ENCODE results near the gene CREG2. TPM values are rescaled to one million over a fixed set of nuclear protein-coding genes. Genes with fewer than 3 reads are reported as not detected.

CREG2 gene
- total and polyA plus RNA-seq, 2 experiments from 2014 or later, result 1.7 to 2.6 TPM

- ATAC-seq, result no peak
- peaks cover 2% of the 10 kb centered on the region; the same call in 1 of the 2 replicates for H3K4me1 ChIP-seq (ENCODE audit: insufficient read depth)
- H3K4me1 Mint-ChIP-seq, result peaks cover 15% of the 10 kb centered on the region
These were observed 86.5 kb downstream of the CREG2 start for GRCh38 chr2:101300836-101301235.

GRCh38 chr2:101300164-101300563 is 87.1 kb downstream of the CREG2 start:
- H3K27me3 ChIP-seq (ENCODE audit: insufficient read depth), result no peaks in the 10 kb centered on the region
- TF ChIP-seq JUNB (IDR thresholded peaks at IDR 0.05; ENCODE audit: unreplicated experiment), result no peak
- no peak for TF ChIP-seq EZH2 (IDR thresholded peaks at IDR 0.05; ENCODE audit: low read depth, unreplicated experiment)
- no peak for TF ChIP-seq STAT1 (IDR thresholded peaks at IDR 0.05; ENCODE audit: unreplicated experiment)
- TF ChIP-seq POLR2AphosphoS5 (IDR thresholded peaks at IDR 0.05; ENCODE audit: low read depth), result no peak
- TF ChIP-seq ZNF331 (CRISPR knock-in tag; IDR thresholded peaks at IDR 0.05; ENCODE audit: low read depth), result no peak
- no peak for TF ChIP-seq CREB1 (CRISPR knock-in tag; IDR thresholded peaks at IDR 0.05; ENCODE audit: low read depth)
- TF ChIP-seq ZNF114 (CRISPR knock-in tag; IDR thresholded peaks at IDR 0.05), result no peak
- TF ChIP-seq ZNF462 (CRISPR knock-in tag; IDR thresholded peaks at IDR 0.05), result no peak
- no peak for TF ChIP-seq NANOG (IDR thresholded peaks at IDR 0.05; ENCODE audit: borderline replicate concordance)
- TF ChIP-seq EZH2phosphoT487 (IDR thresholded peaks at IDR 0.05; ENCODE audit: unreplicated experiment), result no peak
- no peak for TF ChIP-seq REST (IDR thresholded peaks at IDR 0.05; ENCODE audit: unreplicated experiment)

More at GRCh38 chr2:101300836-101301235, 86.5 kb downstream of the CREG2 start:
- DNase-seq (ENCODE audit: low spot score), result no peak
- Histone ChIP-seq H2AFZ (no peak overlapping the region), H3K4me3 (no peak overlapping the region), H3K4me2 (no peak overlapping the region), H3K9me2 (ENCODE audit: insufficient read depth) (no peaks in the 10 kb centered on the region), H3F3A (replicated peaks; ENCODE audit: low read depth) (peaks cover 4% of the 10 kb centered on the region; the same call in 1 of the 2 replicates), H3K36me3 (ENCODE audit: insufficient read depth) (0 out of 2 replicates have a peak, but pooled peaks cover 3% of the 10 kb centered on the region), H3K79me2 (replicated peaks; ENCODE audit: insufficient read depth) (peaks cover 98% of the 10 kb centered on the region), H3K27ac (ENCODE audit: low read depth) (no peak overlapping the region), H4K20me1 (replicated peaks; ENCODE audit: insufficient read depth) (peaks cover 58% of the 10 kb centered on the region), H3K27me3 (ENCODE audit: insufficient read depth) (no peaks in the 10 kb centered on the region)
- no peak for TF ChIP-seq CREB1 (CRISPR knock-in tag; IDR thresholded peaks at IDR 0.05; ENCODE audit: low read depth)
- no peak for TF ChIP-seq POLR2AphosphoS5 (IDR thresholded peaks at IDR 0.05; ENCODE audit: low read depth)
- Mint-ChIP-seq H3K9me3 (no peaks in the 10 kb centered on the region), H3K27me3 (ENCODE audit: insufficient read depth, low read depth, poor library complexity) (peaks cover 2% of the 10 kb centered on the region), H3K4me3 (no peak overlapping the region), H3K36me3 (ENCODE audit: low read depth) (peaks cover 4% of the 10 kb centered on the region), H3K27ac (no peak overlapping the region)

More at GRCh38 chr2:101300164-101300563, 87.1 kb downstream of the CREG2 start:
- Histone ChIP-seq H3K9me2 (ENCODE audit: insufficient read depth) (no peaks in the 10 kb centered on the region), H2AFZ (no peak overlapping the region), H3F3A (replicated peaks; ENCODE audit: low read depth) (peaks cover 4% of the 10 kb centered on the region; the same call in 1 of the 2 replicates), H3K4me1 (ENCODE audit: insufficient read depth) (peaks cover 2% of the 10 kb centered on the region; the same call in 1 of the 2 replicates), H3K4me3 (no peak overlapping the region), H3K27ac (ENCODE audit: low read depth) (no peak overlapping the region), H3K36me3 (ENCODE audit: insufficient read depth) (0 out of 2 replicates have a peak, but pooled peaks cover 3% of the 10 kb centered on the region), H3K79me2 (replicated peaks; ENCODE audit: insufficient read depth) (peaks cover 98% of the 10 kb centered on the region), H4K20me1 (replicated peaks; ENCODE audit: insufficient read depth) (peaks cover 51% of the 10 kb centered on the region), H3K4me2 (no peak overlapping the region)
- no peaks in the 10 kb centered on the region for H3K9me3 Mint-ChIP-seq
- no peak overlapping the region for H3K4me3 Mint-ChIP-seq
- peak overlapping the region; percentile 63 for H3K27ac Mint-ChIP-seq
- peaks cover 4% of the 10 kb centered on the region for H3K36me3 Mint-ChIP-seq (ENCODE audit: low read depth)
- peaks cover 2% of the 10 kb centered on the region for H3K27me3 Mint-ChIP-seq (ENCODE audit: insufficient read depth, low read depth, poor library complexity)
- no peak for DNase-seq (ENCODE audit: low spot score)
- H3K4me1 Mint-ChIP-seq, result peaks cover 9% of the 10 kb centered on the region
- no peak for ATAC-seq

Measured in GM23338 (cell line).